Activated CD8-positive, alpha-beta memory T cell treated with anti-CD3 and anti-CD28 coated beads, Interleukin-2, amount 10 ng/mL, durations not matched to agents 7 days and 5 days (primary cell): ENCODE measurements around the gene CCDC122. TPM values are rescaled to one million over a fixed set of nuclear protein-coding genes. Genes with fewer than 3 reads are reported as not detected.

Experiments used
- ATAC-seq: fragments of 150-1000 bp; cut with Tn5 transposase; one replicate; pipeline ENCODE4 v1.10.0; 2021; ENCODE audit warnings: moderate library complexity
- CTCF ChIA-PET: fragments of 350-600 bp; sonication (Branson Sonifier 250); formaldehyde crosslinking; loops from one replicate; lab custom pipeline; 2021; ENCODE audit warnings: antibody characterized with exemption; lab: Charles Lee
- DNase-seq: peaks from one replicate; pipeline ENCODE4 v3.0.0-alpha.2; 2020
- H3K27ac Mint-ChIP-seq: one replicate; pipeline ENCODE4 v1.8.0; 2021; ENCODE audit warnings: mild to moderate bottlenecking, mixed read lengths
- H3K27me3 Mint-ChIP-seq: one replicate; pipeline ENCODE4 v1.8.0; 2021; ENCODE audit warnings: mixed read lengths
- H3K36me3 Mint-ChIP-seq: one replicate; pipeline ENCODE4 v1.8.0; 2021; ENCODE audit warnings: mild to moderate bottlenecking, mixed read lengths
- H3K4me1 Mint-ChIP-seq: one replicate; pipeline ENCODE4 v1.8.0; 2021; ENCODE audit warnings: mixed read lengths
- H3K4me3 Mint-ChIP-seq: one replicate; pipeline ENCODE4 v1.8.0; 2021; ENCODE audit warnings: mild to moderate bottlenecking, moderate library complexity, mixed read lengths
- H3K9me3 Mint-ChIP-seq: one replicate; pipeline ENCODE4 v1.8.0; 2022; ENCODE audit warnings: low read depth, mixed read lengths
- total RNA-seq, 2 experiments: library from RNA; stranded (reverse); gene quantifications; one replicate each; pipeline ENCODE4 v1.2.3, GENCODE V29; 2021

The CCDC122 gene
- total RNA-seq, 2 experiments from 2014 or later, result 1.3 to 2.0 TPM

DNA sequence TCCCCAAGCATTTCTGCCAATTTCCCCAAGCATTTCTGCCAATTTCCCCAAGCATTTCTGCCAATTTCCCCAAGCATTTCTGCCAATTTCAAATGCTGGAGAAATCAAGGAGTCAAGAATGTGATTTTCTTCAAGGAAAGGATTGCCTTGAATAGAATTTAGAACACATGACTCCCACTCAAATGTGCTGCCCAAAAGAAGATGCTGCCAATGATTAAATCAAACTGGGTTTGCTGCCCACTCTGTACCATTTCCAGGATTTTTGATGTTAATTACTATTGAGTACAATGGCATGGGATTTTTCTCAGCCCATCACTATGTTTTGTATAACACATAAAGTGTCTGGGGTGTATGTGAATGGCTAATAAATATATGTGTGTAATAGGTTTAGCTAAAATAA, 70.9 kb downstream of the CCDC122 start:
- no peaks in the 10 kb centered on the region for H3K9me3 Mint-ChIP-seq
- no peak overlapping the region for H3K4me3 Mint-ChIP-seq
- CTCF ChIA-PET, result no interaction called here
- DNase-seq (no peak), ATAC-seq (no peak)
- H3K27me3 Mint-ChIP-seq, result peaks cover 29% of the 10 kb centered on the region
- H3K4me1 Mint-ChIP-seq, result peaks cover 5% of the 10 kb centered on the region
- no peaks in the 10 kb centered on the region for H3K36me3 Mint-ChIP-seq
- H3K27ac Mint-ChIP-seq, result no peak overlapping the region

DNA sequence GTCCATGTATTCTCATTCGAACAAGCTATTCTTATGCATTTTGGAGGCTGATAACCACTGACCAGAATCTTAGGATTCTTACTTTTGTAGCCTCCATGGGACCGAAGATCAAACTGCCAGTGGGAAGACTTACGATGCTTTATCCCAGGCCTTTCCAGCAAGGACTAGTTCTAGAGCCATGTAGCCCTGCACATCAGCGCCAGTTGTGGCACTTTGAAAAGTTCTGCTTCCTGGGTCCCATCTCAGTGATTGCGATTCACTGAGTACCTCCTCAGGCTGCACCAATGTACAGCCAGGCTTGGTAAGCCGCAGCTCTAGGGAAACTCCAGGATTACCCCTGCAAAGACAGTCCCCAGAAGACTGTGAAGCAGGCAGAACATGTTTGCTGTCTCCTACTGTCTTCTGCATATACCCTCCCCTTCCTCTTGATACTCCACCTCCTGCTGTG, 73.8 kb downstream of the CCDC122 start:
- Mint-ChIP-seq H3K27ac (no peak overlapping the region), H3K4me1 (peaks cover 7% of the 10 kb centered on the region), H3K36me3 (no peaks in the 10 kb centered on the region), H3K9me3 (no peaks in the 10 kb centered on the region), H3K4me3 (no peak overlapping the region), H3K27me3 (peaks cover 33% of the 10 kb centered on the region)
- DNase-seq (no peak), ATAC-seq (no peak)
- CTCF ChIA-PET, result interaction anchor here (0.5 to 2.3 kb wide), 5 partner anchors 9 to 519 kb away, joined by 3 to 9 read pairs (median 3); no protein-coding TSS in a partner anchor

DNA sequence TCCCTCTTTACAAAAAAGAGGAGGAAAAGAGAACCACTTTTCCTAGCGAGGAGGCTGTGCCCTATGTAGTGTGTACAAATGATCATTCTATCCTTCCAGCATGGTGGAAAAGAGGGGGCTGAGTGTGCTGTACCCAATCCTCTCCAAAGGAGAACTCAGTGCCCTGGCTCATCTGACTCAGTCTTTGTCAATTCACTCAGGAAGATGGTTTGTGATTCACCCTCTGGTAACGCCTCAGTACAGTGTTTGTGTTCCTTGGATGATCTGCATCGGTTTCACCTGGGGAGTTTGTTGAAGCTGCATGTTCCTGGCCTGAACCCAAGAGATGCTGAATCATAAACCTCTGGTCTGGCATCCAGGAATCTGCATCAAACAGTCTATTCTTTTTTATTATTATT, 74.5 kb downstream of the CCDC122 start:
- no peaks in the 10 kb centered on the region for H3K36me3 Mint-ChIP-seq
- CTCF ChIA-PET, result interaction anchor here (0.9 to 2.3 kb wide), 6 partner anchors 10 to 925 kb away, joined by 3 to 9 read pairs (median 3); no protein-coding TSS in a partner anchor

DNA sequence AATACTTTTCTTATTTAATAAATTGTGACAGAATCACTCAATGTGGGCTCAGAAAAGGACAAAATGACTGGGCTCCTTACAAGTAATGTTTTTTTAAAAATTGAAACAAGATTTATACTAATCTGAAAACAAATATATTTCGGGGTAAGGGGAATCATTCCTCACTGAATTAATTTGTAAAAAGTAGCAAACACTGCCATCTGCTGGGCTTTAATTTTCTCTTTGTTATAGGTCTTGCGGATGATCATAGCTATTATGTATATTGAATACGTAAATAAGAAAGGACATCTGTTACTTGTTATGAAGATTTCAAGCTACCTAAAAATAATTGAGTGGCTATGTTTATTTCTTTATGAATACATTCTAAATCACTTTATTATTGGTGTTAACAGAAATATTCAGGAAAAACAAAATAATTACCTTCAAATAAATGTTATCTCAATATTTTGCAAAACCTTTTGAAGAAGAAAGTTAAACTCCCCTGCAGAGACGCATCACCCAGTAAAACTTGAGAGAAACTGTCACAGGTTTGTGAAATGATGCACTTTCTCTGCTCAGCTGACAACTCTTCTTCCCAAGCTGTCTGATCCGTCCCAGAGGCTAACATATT, 75.0 kb downstream of the CCDC122 start:
- CTCF ChIA-PET, result interaction anchor here (0.5 to 2.3 kb wide), 8 partner anchors 11 to 1209 kb away, joined by 3 to 9 read pairs (median 3); no protein-coding TSS in a partner anchor
- Mint-ChIP-seq H3K27me3 (peaks cover 35% of the 10 kb centered on the region), H3K36me3 (no peaks in the 10 kb centered on the region), H3K4me3 (no peak overlapping the region), H3K9me3 (no peaks in the 10 kb centered on the region), H3K4me1 (peaks cover 13% of the 10 kb centered on the region), H3K27ac (no peak overlapping the region)
- peak; percentile 39 for ATAC-seq
- DNase-seq, result no peak

More for the DNA sequence above, 74.5 kb downstream of the CCDC122 start:
- no peak for DNase-seq
- peak; percentile 23 for ATAC-seq
- peaks cover 33% of the 10 kb centered on the region for H3K27me3 Mint-ChIP-seq
- no peak overlapping the region for H3K4me3 Mint-ChIP-seq
- no peak overlapping the region for H3K27ac Mint-ChIP-seq
- no peaks in the 10 kb centered on the region for H3K9me3 Mint-ChIP-seq
- peaks cover 11% of the 10 kb centered on the region for H3K4me1 Mint-ChIP-seq

DNA sequence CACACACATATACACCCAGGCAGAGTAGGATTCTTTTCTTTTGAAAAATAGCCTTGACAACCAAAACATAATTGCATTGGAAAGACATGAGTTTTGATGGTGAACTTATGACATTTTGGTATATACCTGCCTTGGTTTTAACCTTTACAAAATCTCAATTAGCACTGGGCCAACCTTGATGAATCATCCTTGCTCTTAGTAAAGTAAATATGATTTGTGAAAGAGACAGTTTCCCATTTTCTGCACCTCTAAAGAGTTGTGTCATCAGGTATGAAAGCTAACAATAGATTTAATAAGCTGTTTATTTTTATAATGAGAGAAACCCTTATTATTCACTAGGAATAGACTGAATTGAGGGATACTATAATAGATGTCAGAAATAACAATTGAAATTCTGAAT, 77.0 kb downstream of the CCDC122 start:
- Mint-ChIP-seq H3K4me1 (peaks cover 19% of the 10 kb centered on the region), H3K9me3 (no peaks in the 10 kb centered on the region), H3K27me3 (peaks cover 36% of the 10 kb centered on the region), H3K4me3 (no peak overlapping the region), H3K36me3 (no peaks in the 10 kb centered on the region), H3K27ac (no peak overlapping the region)
- CTCF ChIA-PET, result interaction anchor here (2.0 kb wide), 1 partner anchor 13 kb away, joined by 5 read pairs; no protein-coding TSS in a partner anchor
- no peak for ATAC-seq
- no peak for DNase-seq

DNA sequence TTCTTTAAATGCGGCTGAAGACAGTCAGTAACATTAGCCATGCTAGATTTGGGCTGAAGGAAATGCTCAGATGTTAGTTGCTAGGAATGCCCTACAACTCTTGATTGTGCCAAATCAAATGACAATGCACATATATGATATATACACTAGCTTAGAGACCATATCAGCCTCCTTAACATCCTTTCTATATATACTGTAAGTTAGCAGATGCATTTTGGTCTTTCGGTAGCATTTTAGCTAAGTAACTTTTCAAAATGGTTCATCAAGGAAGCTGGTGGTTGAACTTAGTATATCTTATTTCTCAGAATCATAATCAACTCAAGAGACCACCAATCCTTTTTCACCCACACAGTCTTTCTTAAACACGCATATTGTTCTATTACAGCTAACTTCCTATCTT, 78.7 kb downstream of the CCDC122 start:
- no peak for ATAC-seq

DNA sequence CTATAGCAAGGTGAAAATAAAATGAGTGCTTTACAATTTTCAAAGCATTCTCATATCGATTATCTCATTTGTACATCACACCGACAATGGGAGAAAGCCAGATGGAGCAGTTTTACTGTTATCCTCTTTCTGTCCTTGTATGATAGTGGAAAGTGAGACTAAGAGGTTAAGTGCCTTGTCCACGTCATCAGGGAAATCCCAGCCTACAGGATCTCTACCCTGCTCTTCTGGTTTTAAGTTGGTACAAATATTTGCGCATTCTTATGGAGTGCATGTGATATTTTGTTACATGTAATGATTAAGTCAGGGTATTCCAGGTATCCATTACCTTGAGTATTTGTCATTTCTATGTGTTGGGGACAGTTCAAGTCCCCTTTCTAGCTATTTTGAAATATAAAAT, 80.3 kb downstream of the CCDC122 start:
- H3K27me3 Mint-ChIP-seq, result peaks cover 56% of the 10 kb centered on the region
- peaks cover 25% of the 10 kb centered on the region for H3K4me1 Mint-ChIP-seq
- DNase-seq (no peak), ATAC-seq (no peak)
- CTCF ChIA-PET, result no interaction called here
- H3K36me3 Mint-ChIP-seq, result no peaks in the 10 kb centered on the region
- no peaks in the 10 kb centered on the region for H3K9me3 Mint-ChIP-seq
- no peak overlapping the region for H3K4me3 Mint-ChIP-seq
- no peak overlapping the region for H3K27ac Mint-ChIP-seq

More for the DNA sequence above, 78.7 kb downstream of the CCDC122 start:
- Mint-ChIP-seq H3K4me3 (no peak overlapping the region), H3K36me3 (no peaks in the 10 kb centered on the region), H3K27me3 (peaks cover 44% of the 10 kb centered on the region), H3K4me1 (peaks cover 30% of the 10 kb centered on the region), H3K9me3 (no peaks in the 10 kb centered on the region), H3K27ac (no peak overlapping the region)
- CTCF ChIA-PET, result interaction anchor here (1.0 kb wide), 1 partner anchor 11 kb away, joined by 3 read pairs; no protein-coding TSS in a partner anchor
- DNase-seq, result no peak

DNA sequence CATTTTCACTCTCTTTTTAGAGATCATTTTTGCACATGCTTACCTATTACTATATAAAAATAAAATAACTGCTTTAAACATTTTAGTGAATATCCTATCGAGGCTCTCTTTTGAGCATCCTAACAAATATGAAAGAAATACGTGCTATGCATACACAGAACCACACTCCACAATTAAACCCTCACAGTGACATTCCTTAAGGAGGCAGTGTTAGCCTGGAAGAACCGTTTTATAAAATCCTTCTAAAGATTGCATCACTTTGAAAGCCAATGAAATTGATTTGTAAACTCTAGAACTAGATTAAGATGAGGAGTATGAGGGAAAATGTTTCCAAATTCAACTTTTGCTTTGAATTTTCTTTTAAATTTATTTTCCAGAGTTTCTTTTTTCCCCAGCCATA, 81.7 kb downstream of the CCDC122 start:
- Mint-ChIP-seq H3K9me3 (no peaks in the 10 kb centered on the region), H3K4me1 (peaks cover 25% of the 10 kb centered on the region), H3K4me3 (no peak overlapping the region), H3K27me3 (peaks cover 49% of the 10 kb centered on the region), H3K27ac (no peak overlapping the region), H3K36me3 (no peaks in the 10 kb centered on the region)
- no peak for DNase-seq
- no peak for ATAC-seq
- CTCF ChIA-PET, result no interaction called here

DNA sequence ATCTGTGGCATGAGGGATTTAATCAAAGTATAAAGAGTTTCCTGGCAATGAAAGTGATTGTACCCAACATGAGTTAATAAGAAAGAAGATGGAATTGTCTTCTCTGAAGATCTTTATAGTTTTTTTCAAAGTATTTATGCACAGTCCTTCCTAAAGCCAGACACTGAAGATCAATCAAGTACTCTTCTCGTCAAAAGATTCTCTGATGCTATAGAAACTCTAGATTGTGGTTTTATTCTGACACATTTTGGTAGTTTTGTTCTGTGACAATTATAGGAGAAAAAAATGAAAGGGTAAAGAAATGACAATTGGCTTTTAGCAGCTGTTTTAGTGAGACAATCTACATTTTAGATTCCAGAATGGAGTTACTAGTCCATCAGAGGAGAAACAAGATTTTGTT, 82.4 kb downstream of the CCDC122 start:
- DNase-seq (no peak), ATAC-seq (peak; percentile 55)
- H3K4me1 Mint-ChIP-seq, result peaks cover 25% of the 10 kb centered on the region
- CTCF ChIA-PET, result no interaction called here
- no peak overlapping the region for H3K4me3 Mint-ChIP-seq
- H3K36me3 Mint-ChIP-seq, result no peaks in the 10 kb centered on the region
- H3K27me3 Mint-ChIP-seq, result peaks cover 53% of the 10 kb centered on the region
- H3K27ac Mint-ChIP-seq, result no peak overlapping the region
- no peaks in the 10 kb centered on the region for H3K9me3 Mint-ChIP-seq

DNA sequence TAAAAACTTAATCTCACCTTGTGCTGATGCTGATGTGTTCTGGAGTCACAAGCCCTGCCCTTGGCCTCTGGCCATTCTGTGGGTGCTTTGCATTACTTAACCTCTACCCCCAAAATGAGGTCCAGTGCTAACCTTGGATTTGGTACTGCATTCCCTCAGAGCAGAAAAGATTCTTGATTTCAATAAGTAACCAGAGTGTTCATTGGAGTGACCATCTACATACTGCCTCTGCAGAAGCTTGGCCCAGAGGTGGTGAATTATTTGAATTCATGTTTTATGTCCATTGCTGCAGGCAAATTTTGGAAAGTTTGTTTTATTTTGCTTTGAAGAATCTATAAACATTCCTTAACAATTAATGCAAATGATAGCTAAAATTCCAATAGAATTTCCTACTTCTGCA, 85.1 kb downstream of the CCDC122 start:
- no peaks in the 10 kb centered on the region for H3K36me3 Mint-ChIP-seq
- no peak for ATAC-seq
- CTCF ChIA-PET, result no interaction called here
- no peaks in the 10 kb centered on the region for H3K9me3 Mint-ChIP-seq
- peaks cover 16% of the 10 kb centered on the region for H3K4me1 Mint-ChIP-seq
- no peak overlapping the region for H3K27ac Mint-ChIP-seq
- no peak overlapping the region for H3K4me3 Mint-ChIP-seq
- no peak for DNase-seq
- peaks cover 66% of the 10 kb centered on the region for H3K27me3 Mint-ChIP-seq

DNA sequence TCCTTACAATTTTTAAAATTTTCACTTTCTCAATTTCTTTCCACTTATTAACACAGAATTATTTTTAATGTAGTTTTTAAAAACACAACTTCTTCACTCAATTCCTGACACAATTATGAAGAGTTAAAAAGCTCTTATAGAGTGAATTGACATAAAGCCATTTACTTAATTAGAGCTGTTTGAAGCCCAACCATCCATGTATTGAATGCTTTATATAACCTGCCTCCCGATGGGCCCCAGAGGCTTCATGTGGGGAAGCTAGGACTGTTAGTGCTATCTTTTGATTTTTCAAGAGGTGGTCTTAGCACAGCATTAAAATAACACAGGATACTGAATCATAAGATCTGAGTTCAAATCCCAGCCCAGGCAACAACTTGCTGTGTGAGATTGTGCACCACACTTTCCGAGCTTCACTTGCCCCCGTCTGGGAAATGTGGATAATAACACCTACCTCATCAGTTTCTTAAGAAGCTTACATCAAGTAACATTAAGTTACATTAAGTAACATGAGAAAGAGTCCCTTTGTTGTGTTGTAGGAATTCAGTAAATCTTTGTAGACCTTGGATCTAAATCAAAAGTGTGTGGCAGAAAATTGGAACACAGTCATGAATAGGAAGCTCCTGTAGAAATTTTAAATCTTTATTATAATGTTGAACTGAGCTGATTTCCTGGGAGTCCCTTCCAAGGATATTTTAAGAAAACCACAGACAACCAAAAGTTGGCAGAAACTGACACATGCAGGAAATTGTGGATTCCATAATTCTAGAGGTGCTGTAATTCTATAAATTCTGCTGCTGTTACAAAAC, 87.3 kb downstream of the CCDC122 start:
- Mint-ChIP-seq H3K27ac (no peak overlapping the region), H3K9me3 (no peaks in the 10 kb centered on the region), H3K4me3 (no peak overlapping the region), H3K4me1 (peaks cover 16% of the 10 kb centered on the region), H3K36me3 (no peaks in the 10 kb centered on the region), H3K27me3 (peaks cover 68% of the 10 kb centered on the region)
- ATAC-seq, result no peak
- CTCF ChIA-PET, result no interaction called here
- DNase-seq, result no peak

DNA sequence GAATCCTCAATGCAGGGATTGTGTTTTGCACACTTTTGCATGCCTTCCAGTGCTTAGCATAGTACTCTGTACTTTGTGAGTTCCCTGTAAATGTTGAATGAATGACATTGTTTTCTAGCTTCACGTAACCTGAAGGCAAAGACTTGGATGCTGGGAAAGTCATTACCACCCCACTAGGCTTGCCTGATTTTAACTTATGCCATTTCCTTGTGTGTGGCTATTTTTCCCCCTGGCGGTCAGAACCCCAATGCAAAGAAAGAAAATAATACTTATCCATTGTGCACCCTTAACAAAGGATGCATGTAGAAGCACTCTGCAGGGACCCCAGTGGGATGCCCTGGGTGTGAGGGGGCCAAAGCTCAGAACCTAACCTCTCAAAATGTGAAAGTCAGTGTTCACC, 91.5 kb downstream of the CCDC122 start:
- no peaks in the 10 kb centered on the region for H3K9me3 Mint-ChIP-seq
- H3K4me1 Mint-ChIP-seq, result peaks cover 13% of the 10 kb centered on the region
- H3K27ac Mint-ChIP-seq, result no peak overlapping the region
- peaks cover 74% of the 10 kb centered on the region for H3K27me3 Mint-ChIP-seq
- H3K4me3 Mint-ChIP-seq, result peak overlapping the region; percentile 55
- CTCF ChIA-PET, result no interaction called here
- ATAC-seq (no peak), DNase-seq (no peak)
- H3K36me3 Mint-ChIP-seq, result no peaks in the 10 kb centered on the region

DNA sequence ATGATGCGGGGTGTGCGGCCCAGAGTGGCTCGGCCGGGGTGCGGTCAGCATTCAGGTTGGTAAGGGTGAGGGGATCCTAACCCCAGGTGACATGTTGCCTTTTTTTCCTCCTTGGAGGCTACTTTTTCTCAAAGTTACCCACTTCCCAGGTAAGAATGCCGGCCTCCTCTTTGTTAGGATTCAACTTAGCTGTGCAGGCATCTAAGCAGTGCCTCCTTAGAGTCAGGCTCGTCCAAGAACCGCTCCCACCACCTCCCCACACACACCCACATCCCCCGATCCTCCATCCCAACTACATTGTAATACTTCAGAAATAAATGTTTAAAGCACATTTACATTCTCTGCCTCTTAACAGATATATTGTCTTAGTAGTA, 92.0 kb downstream of the CCDC122 start:
- DNase-seq (no peak), ATAC-seq (no peak)
- peak overlapping the region; percentile 55 for H3K4me3 Mint-ChIP-seq
- peaks cover 13% of the 10 kb centered on the region for H3K4me1 Mint-ChIP-seq
- H3K27ac Mint-ChIP-seq, result no peak overlapping the region
- peaks cover 74% of the 10 kb centered on the region for H3K27me3 Mint-ChIP-seq
- CTCF ChIA-PET, result no interaction called here
- H3K36me3 Mint-ChIP-seq, result no peaks in the 10 kb centered on the region
- H3K9me3 Mint-ChIP-seq, result no peaks in the 10 kb centered on the region
